Stomach (tissue), 9 donors: ENCODE data around the gene EDC3. TPM values are rescaled to one million over a fixed set of nuclear protein-coding genes. Genes with fewer than 3 reads are reported as not detected.

Experiments used
- DNase-seq, 2 donors: peaks; one replicate each; pipeline versions ENCODE4 v3.0.0 to v3.0.0-alpha.2; 2013 to 2019
- H3K27ac ChIP-seq, 5 donors: fragments of 200-600 bp in 4 of 5; sonication (generic) in 4 of 5; one replicate each; pipeline ENCODE4 v1.5.1; 2013 to 2019; ENCODE audit warnings: mild to moderate bottlenecking in 1 of 5, moderate library complexity in 1 of 5
- H3K27me3 ChIP-seq, 3 donors: fragments of 200-600 bp; sonication (generic); one replicate each; pipeline ENCODE4 v1.5.1; 2017 to 2019; ENCODE audit warnings: mixed run types in 1 of 3
- H3K36me3 ChIP-seq, 4 donors: fragments of 200-600 bp; sonication (generic); 1 replicate in 3 of 4; 2 replicates in 1 of 4; pipeline ENCODE4 v1.5.1; 2016 to 2019
- H3K4me1 ChIP-seq, 4 donors: fragments of 200-600 bp; sonication (generic); one replicate each; pipeline ENCODE4 v1.5.1; 2016 to 2019
- H3K4me3 ChIP-seq, 4 donors: fragments of 200-600 bp; sonication (generic) in 3 of 4; one replicate each; pipeline ENCODE4 v1.5.1; 2016 to 2019; ENCODE audit warnings: mild to moderate bottlenecking in 1 of 4
- H3K9me3 ChIP-seq, 4 donors: fragments of 200-600 bp; sonication (generic); one replicate each; pipeline ENCODE4 v1.5.1; 2016 to 2019
- CTCF ChIP-seq, 7 experiments: fragments of 450-650 bp in 4 of 7; fragments of 200-600 bp in 3 of 7; sonication (generic) in 3 of 7; IDR thresholded peaks; one replicate each; pipeline ENCODE4 v1.5.1; 2016 to 2019; ENCODE audit warnings: antibody characterized with exemption in 7 of 7, control low read depth in 2 of 7, mild to moderate bottlenecking in 1 of 7
- EP300 ChIP-seq: sonication (generic); formaldehyde crosslinking; IDR thresholded peaks from one replicate; pipeline ENCODE4 v1.6.1; 2017; ENCODE audit warnings: antibody characterized with exemption
- POLR2A ChIP-seq, 4 donors: fragments of 450-650 bp; IDR thresholded peaks; one replicate each; pipeline ENCODE4 v1.6.1; 2016; ENCODE audit warnings: antibody characterized with exemption in 4 of 4, control low read depth in 2 of 4, mild to moderate bottlenecking in 1 of 4, moderate library complexity in 1 of 4
- POLR2AphosphoS5 ChIP-seq, 3 donors: sonication (generic); formaldehyde crosslinking; IDR thresholded peaks; one replicate each; pipeline ENCODE4 v1.6.1; 2016; ENCODE audit warnings: antibody characterized with exemption in 3 of 3
- WGBS, 5 donors: extraction: QIAGEN DNeasy Blood & Tissue Kit in 3 of 5; methylation state at CpG; one replicate each; pipeline versions ENCODE4 v1.1.5 to v1.1.7; 2013 to 2018; 5-methylcytosine and 5-hydroxymethylcytosine counted together
- intact Hi-C: fragments of 100-400 bp; cut with DNase I; formaldehyde crosslinking; loops from one replicate; pipeline ENCODE4 v1.15.1; 2023; ENCODE audit warnings: low total_unique reads
- polyA plus RNA-seq, 3 donors: library from polyadenylated mRNA; stranded (reverse); fragments of 200-250 nt; gene quantifications; one replicate each; pipeline ENCODE4 v1.2.3, GENCODE V29; 2013
- total RNA-seq, 5 donors: library from RNA; depleted of rRNA; stranded (reverse); fragments of >200 nt; gene quantifications; one replicate each; pipeline versions ENCODE4 v1.1.0 to v1.2.3, GENCODE V29; 2014 to 2016
- donor health status: healthy with polysubstance abuse.
- donor health status: Bipolar disorder and iron deficiency.
- donor health status: healthy.

EDC3 gene
- total and polyA plus RNA-seq, 8 donors: 8.8 to 42.6 (median 14.6) TPM

- Histone ChIP-seq H3K4me1 (no peaks in the 10 kb centered on the region), H3K36me3 (peaks cover 58 to 100% (median 99%) of the 10 kb centered on the region in 4 donors), H3K9me3 (no peaks in the 10 kb centered on the region), H3K4me3 (no peak overlapping the region), H3K27ac (no peak overlapping the region), H3K27me3 (no peaks in the 10 kb centered on the region)
- no peak for DNase-seq
- TF ChIP-seq EP300 (no peak), POLR2A (IDR thresholded peaks at IDR 0.05) (no peak), POLR2AphosphoS5 (IDR thresholded peaks at IDR 0.05) (no peak)
- intact Hi-C loops: loop anchor here (10.0 kb wide), 1 partner anchor 258 kb away; no protein-coding TSS in a partner anchor
- WGBS, 5 donors: 85 to 94% (median 87%) methylated on average over 4 to 9 of the region's 9 CpGs
Observed at GRCh38 chr15:74632601-74633000, 63.2 kb downstream of the EDC3 start.

GRCh38 chr15:74631935-74632560, 63.8 kb downstream of the EDC3 start:
- no peaks in the 10 kb centered on the region for H3K4me1 ChIP-seq
- no peak overlapping the region for H3K4me3 ChIP-seq
- DNase-seq: peak; percentile 69 to 83
- TF ChIP-seq POLR2A (IDR thresholded peaks at IDR 0.05) (no peak), EP300 (no peak), POLR2AphosphoS5 (IDR thresholded peaks at IDR 0.05) (peak in 1 of 3 donors; percentile 19), CTCF (IDR thresholded peaks at IDR 0.05) (peak in 5 of 7 experiments; percentile 55 to 74 (median 65))
- no peak overlapping the region for H3K27ac ChIP-seq
- no peaks in the 10 kb centered on the region for H3K9me3 ChIP-seq
- no peaks in the 10 kb centered on the region for H3K27me3 ChIP-seq
- H3K36me3 ChIP-seq: peaks cover 58 to 100% (median 99%) of the 10 kb centered on the region in 4 donors
- intact Hi-C loops: loop anchor here (10.0 kb wide), 1 partner anchor 257 kb away; no protein-coding TSS in a partner anchor
- WGBS, 5 donors: 63 to 72% (median 64%) methylated on average over 8 of the region's 8 CpGs

GRCh38 chr15:74631408-74631807, 64.4 kb downstream of the EDC3 start:
- Histone ChIP-seq H3K4me1 (no peaks in the 10 kb centered on the region), H3K36me3 (peaks cover 58 to 100% (median 99%) of the 10 kb centered on the region in 4 donors), H3K4me3 (no peak overlapping the region), H3K9me3 (no peaks in the 10 kb centered on the region), H3K27ac (no peak overlapping the region), H3K27me3 (no peaks in the 10 kb centered on the region)
- WGBS, 5 donors: 53 to 71% (median 55%) methylated on average over 3 of the region's 3 CpGs
- intact Hi-C loops: loop anchor here (10.0 kb wide), 1 partner anchor 257 kb away; no protein-coding TSS in a partner anchor
- TF ChIP-seq POLR2A (IDR thresholded peaks at IDR 0.05): no peak
- no peak for TF ChIP-seq POLR2AphosphoS5 (IDR thresholded peaks at IDR 0.05)
- TF ChIP-seq EP300: no peak
- no peak for TF ChIP-seq CTCF (IDR thresholded peaks at IDR 0.05)
- DNase-seq: no peak

- intact Hi-C loops: loop anchor here (10.0 kb wide), 1 partner anchor 256 kb away; no protein-coding TSS in a partner anchor
- H3K27ac ChIP-seq: no peak overlapping the region
- TF ChIP-seq CTCF (IDR thresholded peaks at IDR 0.05) (no peak), POLR2A (IDR thresholded peaks at IDR 0.05) (no peak), EP300 (no peak), POLR2AphosphoS5 (IDR thresholded peaks at IDR 0.05) (no peak)
- no peaks in the 10 kb centered on the region for H3K27me3 ChIP-seq
- H3K4me1 ChIP-seq: no peaks in the 10 kb centered on the region
- H3K9me3 ChIP-seq: no peaks in the 10 kb centered on the region
- DNase-seq: no peak
- H3K4me3 ChIP-seq: no peak overlapping the region
- 64 to 77% (median 68%) methylated on average over 3 of the region's 3 CpGs for WGBS, 5 donors
- H3K36me3 ChIP-seq: peaks cover 58 to 100% (median 99%) of the 10 kb centered on the region in 4 donors
Observed at GRCh38 chr15:74631087-74631385, 64.8 kb downstream of the EDC3 start.
